Adrenal gland (tissue), 5 donors: Measurements from ENCODE around the gene LILRA6.

ENCODE experiments used
- CTCF ChIP-seq, 6 experiments: fragments of 450-650 bp in 4 of 6; fragments of 200-600 bp in 2 of 6; sonication (generic) in 1 of 6; IDR thresholded peaks; 1 replicate in 5 of 6; 2 replicates in 1 of 6; pipeline versions ENCODE4 v1.5.1 to v1.8.0; 2016 to 2021; ENCODE audit warnings: antibody characterized with exemption in 6 of 6, mild to moderate bottlenecking in 2 of 6, moderate library complexity in 1 of 6
- POLR2A ChIP-seq, 2 donors: fragments of 450-650 bp; IDR thresholded peaks; one replicate each; pipeline ENCODE4 v1.6.1; 2017; ENCODE audit warnings: antibody characterized with exemption in 2 of 2, mild to moderate bottlenecking in 2 of 2, moderate library complexity in 1 of 2
- donor health status: DM: no; HTN: no; CAD: no.

DNA sequence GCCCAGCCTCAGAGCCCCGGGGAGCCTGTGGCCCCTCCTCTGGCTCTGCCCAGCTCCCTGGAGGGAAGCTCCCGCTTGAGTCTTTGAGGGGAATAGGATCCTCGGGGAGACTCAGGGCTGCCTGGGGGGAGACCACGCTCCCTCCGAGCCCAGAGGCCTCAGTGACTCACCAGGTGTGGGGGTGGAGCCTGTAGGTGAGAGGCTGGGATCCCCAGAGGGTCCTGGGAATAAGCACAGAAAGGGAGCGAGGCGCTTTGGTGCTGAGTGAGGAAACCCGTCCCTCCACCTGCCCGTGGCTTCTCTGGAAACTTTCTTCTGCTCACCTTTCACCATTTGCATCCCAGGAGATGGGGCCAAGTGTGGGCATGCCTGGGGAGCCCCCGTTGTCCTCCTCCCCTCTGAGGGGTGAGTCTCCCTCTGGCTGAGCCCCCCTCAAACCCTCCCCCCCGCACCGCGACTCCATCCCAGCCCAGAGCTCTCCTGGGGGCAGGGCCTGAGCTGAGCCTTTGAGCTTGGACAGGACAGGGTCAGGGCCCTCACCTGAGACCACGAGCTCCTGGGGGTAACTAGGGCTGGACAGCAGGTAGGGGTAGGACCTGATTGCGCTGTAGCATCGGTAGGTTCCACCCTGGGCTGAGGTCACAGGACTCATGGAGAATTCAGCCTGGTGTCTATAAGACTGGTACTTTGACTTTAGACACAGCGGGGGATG lies 11.8 kb upstream of the LILRA6 start:
- no peak for TF ChIP-seq CTCF (IDR thresholded peaks at IDR 0.05)
- no peak for TF ChIP-seq POLR2A (IDR thresholded peaks at IDR 0.05)
